Body of pancreas (tissue), 4 donors: Measurements from ENCODE around the gene ZFHX3.

Experiments used
- CTCF ChIP-seq, 7 experiments: fragments of 450-650 bp in 4 of 7; fragments of 200-600 bp in 3 of 7; sonication (generic) in 3 of 7; IDR thresholded peaks; one replicate each; pipeline ENCODE4 v1.5.1; 2016 to 2019; ENCODE audit warnings: antibody characterized with exemption in 7 of 7
- POLR2A ChIP-seq, 3 donors: fragments of 450-650 bp; IDR thresholded peaks; one replicate each; pipeline ENCODE4 v1.6.1; 2016; ENCODE audit warnings: antibody characterized with exemption in 3 of 3, mild to moderate bottlenecking in 2 of 3

GRCh38 chr16:72991211-72991610 is 56.7 kb downstream of the ZFHX3 start:
- TF ChIP-seq CTCF (IDR thresholded peaks at IDR 0.05), result no peak
- TF ChIP-seq POLR2A (IDR thresholded peaks at IDR 0.05), result no peak
